ENCODE measurements around the gene LIPC. TPM values are rescaled to one million over a fixed set of nuclear protein-coding genes. Genes with fewer than 3 reads are reported as not detected.

The LIPC gene
- total RNA-seq, 2 donors from 2014 or later: not detected

DNA sequence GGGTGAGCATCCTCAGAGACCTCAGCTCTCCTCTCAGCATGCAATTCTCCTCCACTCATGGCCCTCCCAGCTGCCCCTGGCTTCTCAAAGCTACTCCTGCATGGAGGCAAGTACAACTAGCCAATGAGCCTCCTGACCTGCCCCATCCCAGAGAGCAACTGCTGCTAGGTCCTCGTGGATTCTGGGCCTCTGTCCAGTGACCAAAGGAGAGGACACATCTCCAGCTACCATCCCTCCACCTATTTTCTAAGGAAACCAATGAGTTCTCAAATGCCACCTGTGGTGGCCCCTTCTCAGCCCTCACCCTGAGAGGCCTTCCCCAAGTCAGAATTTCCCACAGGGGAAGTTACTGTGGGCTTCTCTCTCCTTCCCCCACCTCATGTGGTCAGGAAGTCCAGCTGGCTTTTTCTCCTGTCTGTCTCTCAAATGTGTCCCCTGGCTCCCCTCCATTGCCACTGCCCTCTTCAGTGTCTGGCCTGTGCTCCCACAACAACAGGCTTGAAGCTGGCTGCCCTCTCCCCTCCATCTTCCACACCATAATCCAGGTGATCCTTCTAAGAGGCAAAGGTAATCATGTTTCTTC lies 43.0 kb downstream of the LIPC start:
- Histone ChIP-seq H3K9me3 (no peaks in the 10 kb centered on the region), H3K4me1 (ENCODE audit: control insufficient read depth in 1 of 2, low read depth in 2 of 2) (peaks cover 2 to 25% of the 10 kb centered on the region in 2 donors), H3K27me3 (replicated peaks; ENCODE audit: insufficient read depth) (no peaks in the 10 kb centered on the region), H3K36me3 (no peaks in the 10 kb centered on the region), H3K27ac (no peak overlapping the region), H3K4me3 (no peak overlapping the region)
- TF ChIP-seq, protein P1, sequence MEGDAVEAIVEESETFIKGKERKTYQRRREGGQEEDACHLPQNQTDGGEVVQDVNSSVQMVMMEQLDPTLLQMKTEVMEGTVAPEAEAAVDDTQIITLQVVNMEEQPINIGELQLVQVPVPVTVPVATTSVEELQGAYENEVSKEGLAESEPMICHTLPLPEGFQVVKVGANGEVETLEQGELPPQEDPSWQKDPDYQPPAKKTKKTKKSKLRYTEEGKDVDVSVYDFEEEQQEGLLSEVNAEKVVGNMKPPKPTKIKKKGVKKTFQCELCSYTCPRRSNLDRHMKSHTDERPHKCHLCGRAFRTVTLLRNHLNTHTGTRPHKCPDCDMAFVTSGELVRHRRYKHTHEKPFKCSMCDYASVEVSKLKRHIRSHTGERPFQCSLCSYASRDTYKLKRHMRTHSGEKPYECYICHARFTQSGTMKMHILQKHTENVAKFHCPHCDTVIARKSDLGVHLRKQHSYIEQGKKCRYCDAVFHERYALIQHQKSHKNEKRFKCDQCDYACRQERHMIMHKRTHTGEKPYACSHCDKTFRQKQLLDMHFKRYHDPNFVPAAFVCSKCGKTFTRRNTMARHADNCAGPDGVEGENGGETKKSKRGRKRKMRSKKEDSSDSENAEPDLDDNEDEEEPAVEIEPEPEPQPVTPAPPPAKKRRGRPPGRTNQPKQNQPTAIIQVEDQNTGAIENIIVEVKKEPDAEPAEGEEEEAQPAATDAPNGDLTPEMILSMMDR (IDR thresholded peaks at IDR 0.05): no peak
- no peak for ATAC-seq (ENCODE audit: insufficient number of reproducible peaks, low FRiP score, low read depth)
- DNase-seq (ENCODE audit: low spot score): no peak

DNA sequence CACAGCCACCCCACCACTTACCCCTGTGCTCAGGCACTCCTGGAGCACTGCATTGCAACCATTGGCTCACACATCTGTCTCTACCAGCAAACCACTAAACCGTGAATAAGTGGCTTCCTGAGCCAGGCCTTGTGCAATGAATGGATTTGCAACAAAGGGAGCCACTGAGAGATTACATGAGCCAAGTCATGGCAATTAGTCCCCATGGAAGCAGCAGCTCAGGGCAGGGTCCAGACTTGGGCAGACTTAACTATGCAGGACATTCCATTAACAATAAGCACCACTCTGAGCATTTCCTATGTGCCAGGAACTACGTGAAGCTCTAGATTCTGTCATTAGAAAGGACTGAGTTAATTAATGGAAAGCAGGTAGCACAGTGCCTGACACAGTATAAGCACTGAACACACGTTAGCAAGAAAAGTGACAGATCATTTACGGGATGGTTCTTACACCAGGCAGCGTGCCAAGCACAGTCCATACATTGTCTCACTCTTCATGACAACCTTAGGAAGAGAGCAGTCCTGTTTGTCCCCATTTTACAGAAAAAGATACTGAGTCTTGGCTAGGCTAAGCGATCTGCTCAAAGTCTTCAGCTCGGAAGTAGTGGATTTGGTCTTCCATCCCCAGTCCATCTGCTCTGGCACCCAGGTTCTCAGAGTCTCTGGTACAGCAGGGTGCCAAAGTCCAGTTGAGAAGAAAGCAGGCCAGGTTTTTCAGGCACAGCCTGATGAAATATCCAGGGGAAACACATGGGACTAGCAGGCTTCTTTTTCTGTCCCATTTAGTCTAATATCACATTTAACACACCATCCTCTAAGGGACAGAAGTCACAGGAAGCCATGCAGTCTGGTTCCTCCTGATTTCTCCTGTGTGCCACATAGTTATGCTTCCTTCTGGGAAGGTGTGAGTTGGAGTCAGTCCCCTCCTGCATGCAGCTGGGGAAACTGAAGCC lies 44.1 kb downstream of the LIPC start:
- no peak for DNase-seq (ENCODE audit: low spot score)
- Histone ChIP-seq H3K27ac (no peak overlapping the region), H3K4me3 (no peak overlapping the region), H3K9me3 (no peaks in the 10 kb centered on the region), H3K27me3 (replicated peaks; ENCODE audit: insufficient read depth) (no peaks in the 10 kb centered on the region), H3K4me1 (ENCODE audit: control insufficient read depth in 1 of 2, low read depth in 2 of 2) (peaks cover 2 to 25% of the 10 kb centered on the region in 2 donors), H3K36me3 (no peaks in the 10 kb centered on the region)
- ATAC-seq (ENCODE audit: insufficient number of reproducible peaks, low FRiP score, low read depth): no peak
- TF ChIP-seq, protein P1 (IDR thresholded peaks at IDR 0.05): no peak

DNA sequence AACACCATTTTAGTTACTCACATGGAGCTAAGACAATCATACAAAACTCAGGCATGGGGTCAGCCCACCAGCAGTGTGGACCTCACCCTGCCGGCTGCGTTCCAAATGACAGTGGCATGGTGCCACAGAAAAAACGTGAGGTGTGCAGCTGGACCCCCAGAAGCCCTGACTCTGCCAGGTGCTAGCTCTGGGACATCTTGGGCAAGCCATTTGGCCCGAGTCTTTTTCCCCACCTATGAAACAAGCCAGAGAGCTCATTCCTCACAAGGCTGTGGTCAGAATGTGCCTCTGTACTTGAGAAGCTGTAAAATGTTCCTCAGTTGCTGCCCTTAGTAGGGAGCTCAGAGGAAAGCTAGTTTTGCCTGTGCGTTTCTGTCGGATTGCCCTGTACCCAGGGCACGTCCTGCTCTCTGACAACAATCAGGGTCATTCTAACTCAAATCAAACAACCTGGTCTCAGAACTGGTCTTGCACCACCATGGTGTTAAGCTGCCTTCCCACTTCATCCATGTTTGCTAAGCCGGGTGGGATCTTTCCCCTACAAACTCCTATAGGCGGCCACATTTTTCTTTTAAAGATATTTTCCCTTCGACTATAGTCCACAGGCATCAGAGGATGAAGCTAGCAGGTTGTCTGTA lies 44.9 kb downstream of the LIPC start:
- TF ChIP-seq, protein P1 (IDR thresholded peaks at IDR 0.05): no peak
- DNase-seq (ENCODE audit: low spot score): no peak
- ATAC-seq (ENCODE audit: insufficient number of reproducible peaks, low FRiP score, low read depth): no peak
- peaks cover 2 to 25% of the 10 kb centered on the region in 2 donors for H3K4me1 ChIP-seq (ENCODE audit: control insufficient read depth in 1 of 2, low read depth in 2 of 2)
- no peaks in the 10 kb centered on the region for H3K9me3 ChIP-seq
- no peaks in the 10 kb centered on the region for H3K27me3 ChIP-seq (replicated peaks; ENCODE audit: insufficient read depth)
- no peaks in the 10 kb centered on the region for H3K36me3 ChIP-seq
- no peak overlapping the region for H3K4me3 ChIP-seq
- no peak overlapping the region for H3K27ac ChIP-seq

DNA sequence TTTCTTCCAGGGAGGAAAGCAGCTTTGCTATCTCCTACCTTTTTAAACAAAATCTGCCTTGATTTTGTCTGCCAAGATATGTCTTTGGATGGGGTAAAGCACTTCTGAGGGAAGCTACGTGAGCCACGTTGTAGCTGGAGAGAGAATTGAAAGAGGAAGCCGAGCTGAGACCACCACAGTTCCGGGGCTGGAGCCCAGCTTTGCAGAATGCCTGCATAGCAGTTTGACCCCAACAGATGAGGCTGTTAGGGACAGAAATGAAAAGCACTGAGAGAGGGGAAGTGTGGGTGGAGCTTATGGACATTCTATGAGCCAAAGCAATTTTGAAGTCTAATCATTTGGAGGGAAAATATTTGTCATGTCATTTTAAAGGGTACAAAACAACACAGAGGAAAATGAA lies 45.4 kb downstream of the LIPC start:
- ATAC-seq (ENCODE audit: insufficient number of reproducible peaks, low FRiP score, low read depth) (no peak), DNase-seq (ENCODE audit: low spot score) (no peak)
- no peaks in the 10 kb centered on the region for H3K36me3 ChIP-seq
- TF ChIP-seq, protein P1 (IDR thresholded peaks at IDR 0.05): no peak
- H3K4me3 ChIP-seq: no peak overlapping the region
- peaks cover 2 to 25% of the 10 kb centered on the region in 2 donors for H3K4me1 ChIP-seq (ENCODE audit: control insufficient read depth in 1 of 2, low read depth in 2 of 2)
- H3K27ac ChIP-seq: no peak overlapping the region
- H3K9me3 ChIP-seq: no peaks in the 10 kb centered on the region
- H3K27me3 ChIP-seq (replicated peaks; ENCODE audit: insufficient read depth): no peaks in the 10 kb centered on the region

DNA sequence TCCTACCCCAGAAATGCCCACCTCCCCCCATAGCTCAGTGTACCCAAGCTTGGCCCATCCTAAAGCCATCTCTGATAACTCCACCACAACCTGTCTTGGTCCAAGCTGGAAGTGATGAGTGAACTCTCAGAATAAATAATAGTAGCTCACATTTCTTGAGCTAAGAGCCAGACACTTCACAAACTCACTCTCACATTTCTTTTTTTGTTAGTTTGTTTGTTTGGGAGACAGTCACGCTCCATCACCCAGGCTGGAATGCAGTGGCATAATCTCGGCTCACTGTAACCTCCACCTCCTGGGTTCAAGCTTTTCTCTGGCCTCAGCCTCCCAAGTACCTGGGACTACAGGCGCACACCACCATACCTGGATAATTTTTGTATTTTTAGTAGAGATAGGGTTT lies 46.2 kb downstream of the LIPC start:
- DNase-seq (ENCODE audit: low spot score) (no peak), ATAC-seq (ENCODE audit: insufficient number of reproducible peaks, low FRiP score, low read depth) (no peak)
- TF ChIP-seq, protein P1 (IDR thresholded peaks at IDR 0.05): no peak
- Histone ChIP-seq H3K27me3 (replicated peaks; ENCODE audit: insufficient read depth) (no peaks in the 10 kb centered on the region), H3K4me3 (no peak overlapping the region), H3K4me1 (ENCODE audit: control insufficient read depth in 1 of 2, low read depth in 2 of 2) (peaks cover 2 to 22% of the 10 kb centered on the region in 2 donors), H3K27ac (no peak overlapping the region), H3K36me3 (no peaks in the 10 kb centered on the region), H3K9me3 (no peaks in the 10 kb centered on the region)

Data from thoracic aorta (tissue), 2 donors.